Measurements from ENCODE around the gene ZXDC.

ZXDC gene

GRCh38 chr3:126473292-126474168 is 2.2 kb downstream of the ZXDC start:
- DNase-seq (ENCODE audit: low read depth in 2 of 2), result no peak

- no peak for DNase-seq (ENCODE audit: low read depth in 2 of 2)
Measured at GRCh38 chr3:126472277-126473006, 3.2 kb downstream of the ZXDC start.

- DNase-seq (ENCODE audit: low read depth in 2 of 2), result no peak
Measured at GRCh38 chr3:126469479-126469878, 6.2 kb downstream of the ZXDC start.

DNA sequence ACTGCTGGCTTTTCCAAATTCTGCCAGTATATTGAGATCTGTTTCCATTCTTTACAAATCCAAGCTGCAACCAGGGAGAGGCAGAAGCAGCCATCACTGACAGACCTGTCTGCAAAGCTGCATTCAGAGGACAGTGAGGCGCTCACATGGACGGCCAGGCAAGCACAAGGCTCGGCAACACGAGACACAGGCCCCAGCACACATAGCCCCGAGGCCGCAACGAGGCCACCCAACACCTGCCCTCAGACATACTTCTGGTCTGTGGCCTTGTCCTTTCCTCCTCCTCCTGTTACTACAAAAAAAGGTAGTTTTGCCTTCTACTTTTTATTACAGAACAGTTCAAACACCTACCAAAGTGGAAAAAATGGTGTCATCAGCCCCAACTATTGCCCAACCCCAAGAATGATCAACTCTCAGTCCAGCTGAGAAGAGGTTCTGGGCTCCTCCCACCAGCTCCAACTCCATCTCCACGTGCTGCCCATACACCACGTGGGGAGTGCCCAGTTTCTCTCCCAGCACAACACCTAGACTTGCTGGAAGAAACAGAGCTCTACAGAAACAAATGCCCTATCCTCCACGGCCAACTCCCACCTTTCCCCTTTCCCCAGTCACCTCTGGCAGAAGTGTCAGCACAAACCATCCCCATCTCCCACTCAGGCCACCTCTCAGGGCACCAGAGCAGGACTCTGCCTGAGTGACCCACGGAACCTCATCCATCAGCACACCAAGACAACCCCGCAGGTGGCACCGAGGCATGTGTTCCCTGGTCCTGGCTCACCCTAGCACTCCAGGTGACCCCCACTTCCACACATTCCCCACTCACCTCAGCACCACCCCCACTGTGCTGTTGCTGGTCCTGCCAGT is 7.4 kb downstream of the ZXDC start:
- DNase-seq (ENCODE audit: low read depth in 2 of 2), result no peak

GRCh38 chr3:126467611-126467955 is 8.1 kb downstream of the ZXDC start:
- no peak for DNase-seq (ENCODE audit: low read depth in 2 of 2)

DNA sequence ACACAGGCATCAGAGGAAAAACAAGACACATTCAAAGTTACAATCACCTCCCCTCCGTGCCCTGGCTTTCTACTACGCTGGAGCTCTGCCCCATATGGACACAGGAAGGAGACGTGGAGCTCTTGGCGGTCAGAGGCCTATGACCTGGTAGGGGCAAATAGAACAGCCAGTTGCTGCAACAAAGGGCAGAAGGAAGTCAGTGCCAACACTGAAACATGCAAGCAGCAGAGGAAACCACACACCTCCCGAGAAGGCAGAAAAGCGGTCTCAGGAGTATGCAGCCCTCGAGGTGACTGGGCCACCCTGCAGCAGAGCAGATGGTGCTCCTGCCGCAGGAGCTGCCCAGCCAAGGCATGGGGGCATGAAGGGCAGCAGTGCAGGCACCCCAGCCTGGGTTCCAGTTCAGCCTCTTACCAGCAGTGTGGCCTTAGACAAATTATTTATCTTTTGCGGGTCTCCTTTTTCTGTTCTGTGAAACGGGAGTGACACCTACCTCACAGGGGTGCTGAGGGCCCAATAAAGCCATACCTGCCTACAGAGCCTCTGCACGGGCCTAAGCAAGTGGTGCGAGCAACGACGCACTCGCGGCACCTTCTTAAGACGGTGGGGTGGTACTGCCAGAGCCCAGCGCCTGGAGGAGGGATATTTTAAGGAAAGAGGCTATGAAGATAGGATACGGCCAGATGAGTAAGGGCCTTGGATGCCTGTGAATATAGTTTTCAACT is 8.6 kb downstream of the ZXDC start:
- no peak for DNase-seq (ENCODE audit: low read depth in 2 of 2)

GRCh38 chr3:126465928-126466544 is 9.7 kb downstream of the ZXDC start:
- DNase-seq (ENCODE audit: low read depth in 2 of 2), result no peak

GRCh38 chr3:126464997-126465396 is 10.7 kb downstream of the ZXDC start:
- no peak for DNase-seq (ENCODE audit: low read depth in 2 of 2)

DNA sequence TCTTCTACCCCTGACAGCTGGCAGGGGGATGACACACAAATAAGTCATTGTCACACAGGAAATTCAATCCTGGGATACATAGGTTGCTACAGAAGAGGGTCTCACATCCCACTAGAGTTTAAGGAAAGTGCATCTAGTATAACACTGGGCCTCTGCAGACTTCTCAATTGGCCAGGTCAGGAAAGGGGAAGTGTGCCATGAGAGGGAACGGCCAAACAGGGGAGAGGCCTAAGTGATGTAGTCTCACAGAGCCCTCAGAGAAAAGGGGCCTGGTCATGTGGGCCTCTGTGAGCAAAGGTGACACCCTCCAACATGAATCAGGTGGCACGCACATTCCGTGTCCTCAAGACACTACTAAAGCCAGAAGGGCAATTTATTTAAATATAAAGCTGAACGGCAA is 11.2 kb downstream of the ZXDC start:
- no peak for DNase-seq (ENCODE audit: low read depth in 2 of 2)

DNA sequence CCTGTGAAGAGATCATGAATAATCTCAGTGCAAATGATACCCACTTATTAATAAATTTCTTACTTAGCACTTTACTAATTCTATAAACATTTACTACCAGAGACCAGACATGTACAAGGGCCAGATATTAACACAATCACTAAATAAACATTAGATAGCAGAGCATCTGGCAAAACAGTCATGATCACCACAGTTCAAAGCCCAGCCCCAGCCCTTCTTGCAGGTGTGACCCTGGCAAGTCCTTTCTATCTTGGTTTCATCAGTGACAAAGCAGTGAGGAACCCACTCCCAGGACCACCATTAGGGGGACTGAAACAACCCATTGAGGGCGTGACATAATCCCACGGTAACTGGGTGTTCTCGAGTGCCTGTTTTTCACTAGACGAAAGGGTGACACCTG is 11.6 kb downstream of the ZXDC start:
- no peak for DNase-seq (ENCODE audit: low read depth in 2 of 2)

DNA sequence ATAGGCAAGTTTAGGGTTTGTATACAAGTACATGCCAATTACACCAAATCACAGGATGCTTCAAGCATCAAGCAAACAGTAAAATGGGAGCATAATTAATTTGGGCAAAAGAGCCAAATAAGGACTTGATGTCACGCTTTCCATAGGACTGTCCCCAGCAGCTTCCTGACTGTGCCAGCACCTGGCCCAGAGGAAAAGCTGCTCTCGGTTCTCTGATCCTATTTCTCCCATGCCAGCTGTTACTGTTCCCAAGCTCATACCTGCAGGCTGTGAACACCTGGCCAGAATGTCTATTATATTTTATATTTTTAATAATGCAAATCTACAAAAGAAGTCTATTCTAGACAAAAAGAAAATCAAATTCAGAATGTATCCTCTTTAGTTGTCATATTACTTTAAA is 12.2 kb downstream of the ZXDC start:
- DNase-seq (ENCODE audit: low read depth in 2 of 2), result no peak

DNA sequence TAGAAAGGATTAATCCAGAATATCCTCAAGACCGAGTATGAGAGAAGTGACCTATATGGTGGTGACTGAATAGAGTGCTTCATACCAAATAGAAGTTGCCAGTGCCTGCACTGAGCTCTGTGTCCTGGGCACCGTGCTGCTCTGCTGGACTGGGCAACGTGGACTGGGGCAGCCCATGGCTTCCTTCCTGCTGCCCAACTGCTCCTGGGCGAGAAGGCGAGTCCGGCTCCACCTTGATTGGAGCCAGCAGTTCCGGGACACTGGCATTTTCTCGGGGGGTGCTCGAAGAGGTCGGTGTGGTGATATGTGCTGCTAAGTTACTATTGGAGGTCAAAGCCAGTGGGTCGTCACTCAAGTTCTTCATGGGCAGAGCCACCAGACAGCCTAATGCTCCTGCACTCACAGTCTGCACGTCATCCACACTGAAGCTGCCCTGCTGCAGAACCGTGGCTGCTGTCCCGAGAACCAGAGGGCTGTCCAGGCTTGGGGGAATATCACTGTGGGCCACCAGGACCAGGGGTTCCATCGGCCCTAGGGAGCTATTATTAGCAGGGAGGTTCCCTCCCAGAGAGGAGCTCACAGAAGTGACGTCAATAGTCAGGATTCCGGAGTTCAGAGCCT is 14.1 kb downstream of the ZXDC start:
- no peak for DNase-seq (ENCODE audit: low read depth in 2 of 2)

GRCh38 chr3:126460381-126460780 is 15.3 kb downstream of the ZXDC start:
- no peak for DNase-seq (ENCODE audit: low read depth in 2 of 2)

DNA sequence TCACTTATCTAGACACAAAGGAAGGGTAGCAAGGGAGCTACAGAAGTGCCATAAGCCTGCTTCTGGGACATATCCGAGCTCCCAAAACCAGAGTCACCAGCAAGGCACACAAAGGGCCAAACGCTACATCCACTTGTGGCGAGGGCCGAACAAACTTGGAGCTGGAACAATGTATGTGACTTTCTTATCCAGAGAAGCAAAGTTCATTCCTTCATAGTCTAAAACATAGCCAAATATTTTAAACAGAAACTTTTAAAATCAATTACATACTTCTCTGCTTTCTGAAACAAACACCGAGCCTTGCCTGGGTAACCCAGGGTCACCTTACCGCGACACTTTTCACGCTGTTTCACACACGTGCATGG is 15.9 kb downstream of the ZXDC start:
- DNase-seq (ENCODE audit: low read depth in 2 of 2), result no peak

DNA sequence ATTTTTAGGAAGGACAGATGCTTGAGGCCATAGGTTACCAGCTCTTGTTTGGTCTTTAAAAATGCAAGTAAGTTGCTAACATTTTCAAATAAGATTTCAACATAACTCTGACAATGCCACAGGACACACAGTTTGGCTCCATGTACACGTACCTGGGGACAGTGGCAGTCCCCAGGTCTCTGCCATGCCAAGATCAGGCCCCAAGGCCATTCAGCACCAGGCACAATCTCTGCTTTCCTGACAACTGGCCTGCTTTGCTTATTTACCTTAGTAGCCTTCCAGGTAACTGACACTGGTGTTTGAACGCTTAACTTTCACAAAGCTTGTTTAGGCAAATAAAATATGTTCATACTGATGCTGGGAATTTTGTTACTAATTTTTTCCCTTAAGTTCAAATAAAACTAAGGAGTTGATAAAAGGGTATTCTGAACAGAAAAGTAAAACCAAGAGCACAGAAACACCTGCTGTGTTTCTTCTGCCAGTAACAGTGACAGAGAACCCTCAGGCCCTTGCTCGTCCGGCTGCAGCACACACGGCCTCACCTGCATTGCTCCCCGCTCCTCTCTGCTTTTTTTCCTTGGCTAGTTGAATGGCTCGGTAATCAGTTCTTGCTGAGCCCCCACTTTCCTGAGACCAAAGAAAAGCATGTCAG is 16.5 kb downstream of the ZXDC start:
- DNase-seq (ENCODE audit: low read depth in 2 of 2), result no peak

- DNase-seq (ENCODE audit: low read depth in 2 of 2), result no peak
Measured at GRCh38 chr3:126456766-126457388, 18.8 kb downstream of the ZXDC start.

DNA sequence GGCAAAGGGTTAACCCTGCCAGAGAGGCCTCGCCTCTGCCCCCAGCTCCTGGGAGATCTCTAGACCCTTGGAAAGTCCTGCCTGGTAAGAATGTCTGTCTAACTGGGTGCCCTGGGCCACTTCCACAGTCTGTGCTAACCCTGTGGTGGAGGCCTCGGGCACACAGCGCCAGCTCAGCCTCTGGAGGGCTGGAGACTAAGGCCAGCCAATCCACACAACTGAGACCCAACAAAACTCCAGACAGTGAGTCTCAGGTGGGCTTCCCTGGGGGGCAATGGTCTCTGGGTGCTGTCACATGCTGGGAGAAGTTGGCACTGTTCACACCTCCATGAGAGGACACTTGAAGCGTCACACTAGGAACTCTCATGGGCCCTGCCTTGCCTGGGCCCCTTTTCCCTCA is 19.5 kb downstream of the ZXDC start:
- DNase-seq (ENCODE audit: low read depth in 2 of 2), result no peak

DNA sequence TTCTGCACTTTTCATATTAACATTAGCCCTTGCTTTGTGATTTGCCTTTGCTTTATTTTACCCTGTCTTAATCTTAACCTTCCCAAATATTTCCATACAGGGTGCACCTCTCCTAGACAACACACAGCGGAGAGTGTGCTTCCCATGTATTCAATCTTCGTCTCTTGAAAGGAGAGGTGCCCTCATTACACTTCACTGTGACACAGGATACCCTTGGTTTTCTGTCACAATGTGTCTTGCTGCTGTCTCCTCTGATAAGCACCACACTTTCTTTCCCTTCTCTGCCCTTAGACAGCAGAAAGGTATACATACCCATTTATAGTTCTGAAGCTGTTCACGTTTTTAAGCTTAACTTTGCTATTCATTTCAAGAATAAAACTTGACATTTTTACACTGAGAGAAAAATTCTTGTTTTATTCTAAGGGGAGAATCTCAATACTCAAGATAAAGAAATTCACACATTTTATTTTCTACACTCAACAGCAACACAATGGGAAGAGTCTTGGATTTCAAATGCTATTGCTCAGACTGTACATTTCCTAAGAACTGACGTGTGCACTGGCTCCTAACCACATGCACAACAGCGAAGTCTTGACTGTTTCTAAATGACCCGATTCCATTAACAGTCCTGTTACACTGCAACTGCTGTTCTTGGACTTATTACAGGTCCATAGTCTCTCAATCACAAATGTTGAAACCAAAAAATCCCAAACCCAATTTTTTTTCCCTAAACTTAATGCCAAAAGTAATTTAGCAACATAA is 21.1 kb downstream of the ZXDC start:
- DNase-seq (ENCODE audit: low read depth in 2 of 2), result no peak

DNA sequence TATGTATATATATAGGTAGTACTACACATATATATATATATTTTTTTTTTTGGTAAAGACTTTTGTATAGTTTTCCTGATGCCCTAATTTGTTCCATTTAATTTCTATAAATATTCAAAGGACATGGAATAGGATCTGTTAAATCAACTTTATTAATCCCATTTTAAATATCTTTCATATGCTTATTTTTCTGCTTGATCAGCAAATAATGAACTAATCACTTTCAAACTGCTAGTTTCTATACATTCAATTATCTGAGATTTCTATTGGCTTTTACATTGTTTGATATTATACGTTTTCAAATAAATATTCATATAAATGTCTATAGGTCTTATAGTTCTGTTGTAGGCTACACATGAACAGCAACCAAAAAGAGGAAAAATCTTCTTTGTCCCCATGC is 21.7 kb downstream of the ZXDC start:
- DNase-seq (ENCODE audit: low read depth in 2 of 2), result no peak

All from stimulated activated CD4-positive, alpha-beta T cell treated with anti-CD3 and anti-CD28 coated beads, Interleukin-1b, Interleukin-23, amount 100 ng/mL, for 1 hour (primary cell).